Fibroblast of pulmonary artery (primary cell): ENCODE results near the gene MKNK2.

Experiments
- DNase-seq: peaks from one replicate; pipeline ENCODE4 v3.0.0-alpha.2; 2010; ENCODE audit warnings: low read depth
- H3K4me3 ChIP-seq: replicated peaks from 2 replicates; pipeline ENCODE4 v1.5.1; 2011; ENCODE audit warnings: low read depth, mild to moderate bottlenecking, control low read depth, low read length, moderate library complexity
- TF ChIP-seq, protein P1 (sequence below): IDR thresholded peaks from 2 replicates; pipeline ENCODE4 v1.5.1; 2011; ENCODE audit warnings: mild to moderate bottlenecking, control low read depth, low read length, inconsistent platforms; ENCODE audit errors: missing control alignments

The MKNK2 gene

DNA sequence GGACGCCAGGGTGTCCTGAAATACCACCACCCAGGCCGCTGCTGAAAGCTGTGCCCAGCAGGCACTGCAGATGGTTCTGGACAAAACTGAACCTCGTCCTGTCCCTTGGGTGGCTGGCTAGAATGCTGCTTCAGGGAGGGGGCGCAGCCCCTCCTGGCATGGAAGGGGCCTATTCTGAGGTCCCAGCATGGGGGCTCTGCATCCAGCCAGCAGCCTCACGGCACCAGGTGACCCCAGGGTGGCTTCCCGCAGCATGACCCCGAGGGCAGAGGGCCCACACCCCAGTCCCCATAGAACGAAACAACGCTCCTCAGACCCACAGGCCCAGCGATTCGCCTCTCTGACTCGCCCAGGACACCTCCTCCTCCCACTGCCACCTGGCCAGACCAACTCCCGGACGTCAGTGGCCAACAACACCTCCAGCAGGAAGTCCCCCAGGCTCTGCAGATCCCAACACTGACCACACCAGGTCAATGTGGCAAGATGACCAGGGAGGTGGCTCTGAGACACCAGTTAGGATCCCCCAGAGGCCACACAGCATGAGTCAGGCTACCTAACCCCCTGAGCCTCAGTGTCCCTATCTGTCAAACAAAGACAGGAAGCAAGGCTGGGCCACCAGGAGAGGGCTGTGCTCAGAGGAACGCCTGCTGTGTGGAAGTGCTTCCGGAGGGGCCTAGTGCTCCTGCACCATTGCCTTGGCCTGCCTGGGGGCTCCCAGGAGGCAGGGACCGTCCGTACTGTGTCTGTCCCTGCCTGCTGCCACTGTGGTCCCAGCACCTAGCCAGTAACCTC lies 6.1 kb downstream of the MKNK2 start:
- no peak overlapping the region for H3K4me3 ChIP-seq
- TF ChIP-seq, protein P1, sequence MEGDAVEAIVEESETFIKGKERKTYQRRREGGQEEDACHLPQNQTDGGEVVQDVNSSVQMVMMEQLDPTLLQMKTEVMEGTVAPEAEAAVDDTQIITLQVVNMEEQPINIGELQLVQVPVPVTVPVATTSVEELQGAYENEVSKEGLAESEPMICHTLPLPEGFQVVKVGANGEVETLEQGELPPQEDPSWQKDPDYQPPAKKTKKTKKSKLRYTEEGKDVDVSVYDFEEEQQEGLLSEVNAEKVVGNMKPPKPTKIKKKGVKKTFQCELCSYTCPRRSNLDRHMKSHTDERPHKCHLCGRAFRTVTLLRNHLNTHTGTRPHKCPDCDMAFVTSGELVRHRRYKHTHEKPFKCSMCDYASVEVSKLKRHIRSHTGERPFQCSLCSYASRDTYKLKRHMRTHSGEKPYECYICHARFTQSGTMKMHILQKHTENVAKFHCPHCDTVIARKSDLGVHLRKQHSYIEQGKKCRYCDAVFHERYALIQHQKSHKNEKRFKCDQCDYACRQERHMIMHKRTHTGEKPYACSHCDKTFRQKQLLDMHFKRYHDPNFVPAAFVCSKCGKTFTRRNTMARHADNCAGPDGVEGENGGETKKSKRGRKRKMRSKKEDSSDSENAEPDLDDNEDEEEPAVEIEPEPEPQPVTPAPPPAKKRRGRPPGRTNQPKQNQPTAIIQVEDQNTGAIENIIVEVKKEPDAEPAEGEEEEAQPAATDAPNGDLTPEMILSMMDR: no peak
- DNase-seq: no peak

DNA sequence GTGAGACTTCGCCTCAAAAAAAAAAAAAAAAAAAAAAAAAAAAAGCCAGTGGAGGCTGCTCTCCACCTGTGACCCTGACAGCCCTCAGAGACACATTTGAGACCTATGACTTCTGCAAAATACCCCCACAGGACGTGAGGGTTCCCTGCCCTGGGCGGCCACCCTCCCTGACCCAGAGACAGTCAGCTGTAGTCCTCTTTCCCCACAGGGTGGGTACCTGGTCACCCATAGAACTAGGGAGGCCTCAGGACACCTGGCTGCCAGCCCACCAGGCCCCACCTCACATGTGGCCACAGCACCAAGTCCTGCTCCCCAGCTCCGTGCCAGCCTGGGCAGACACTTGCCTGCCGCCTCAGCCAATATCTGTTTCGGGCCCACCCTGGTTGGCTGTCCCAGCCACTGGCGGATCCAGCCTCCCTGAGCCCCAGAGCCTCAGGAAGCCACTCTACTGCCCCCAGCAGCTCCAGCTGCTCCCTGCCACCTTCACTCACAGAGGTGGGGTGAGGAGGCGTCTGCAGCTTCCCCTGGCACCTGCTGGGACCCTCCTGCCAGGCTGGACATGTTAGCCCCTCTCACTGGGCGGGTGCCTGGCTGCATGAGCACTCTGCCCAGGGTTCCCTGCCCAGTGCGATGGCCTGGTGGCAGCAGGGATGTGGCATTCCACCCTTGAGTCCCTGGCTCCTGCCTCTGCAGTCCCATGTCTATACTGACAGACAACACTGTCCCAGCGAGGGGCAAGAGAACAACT lies 6.9 kb downstream of the MKNK2 start:
- DNase-seq: no peak
- TF ChIP-seq, protein P1: no peak
- H3K4me3 ChIP-seq: no peak overlapping the region

DNA sequence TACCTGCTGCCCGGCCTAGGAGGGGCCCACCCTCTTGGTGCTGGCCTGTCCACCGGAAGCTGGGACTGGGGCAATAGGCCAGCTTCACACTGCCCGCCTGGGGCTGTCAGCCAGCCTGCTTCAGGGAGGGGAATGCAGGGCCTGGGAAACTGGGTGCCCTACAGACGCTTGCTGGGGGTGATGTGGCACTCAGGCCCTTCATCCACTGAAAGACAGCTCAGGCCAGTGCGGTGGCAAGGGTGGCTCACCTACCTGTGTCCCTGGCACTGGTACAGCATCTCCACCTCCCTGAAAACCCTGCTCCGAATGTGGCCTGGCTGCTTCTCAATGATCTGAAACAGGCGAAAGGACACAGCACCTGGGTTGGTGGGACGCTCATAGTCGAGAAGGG lies 7.8 kb downstream of the MKNK2 start:
- no peak overlapping the region for H3K4me3 ChIP-seq
- DNase-seq: no peak
- TF ChIP-seq, protein P1: no peak

DNA sequence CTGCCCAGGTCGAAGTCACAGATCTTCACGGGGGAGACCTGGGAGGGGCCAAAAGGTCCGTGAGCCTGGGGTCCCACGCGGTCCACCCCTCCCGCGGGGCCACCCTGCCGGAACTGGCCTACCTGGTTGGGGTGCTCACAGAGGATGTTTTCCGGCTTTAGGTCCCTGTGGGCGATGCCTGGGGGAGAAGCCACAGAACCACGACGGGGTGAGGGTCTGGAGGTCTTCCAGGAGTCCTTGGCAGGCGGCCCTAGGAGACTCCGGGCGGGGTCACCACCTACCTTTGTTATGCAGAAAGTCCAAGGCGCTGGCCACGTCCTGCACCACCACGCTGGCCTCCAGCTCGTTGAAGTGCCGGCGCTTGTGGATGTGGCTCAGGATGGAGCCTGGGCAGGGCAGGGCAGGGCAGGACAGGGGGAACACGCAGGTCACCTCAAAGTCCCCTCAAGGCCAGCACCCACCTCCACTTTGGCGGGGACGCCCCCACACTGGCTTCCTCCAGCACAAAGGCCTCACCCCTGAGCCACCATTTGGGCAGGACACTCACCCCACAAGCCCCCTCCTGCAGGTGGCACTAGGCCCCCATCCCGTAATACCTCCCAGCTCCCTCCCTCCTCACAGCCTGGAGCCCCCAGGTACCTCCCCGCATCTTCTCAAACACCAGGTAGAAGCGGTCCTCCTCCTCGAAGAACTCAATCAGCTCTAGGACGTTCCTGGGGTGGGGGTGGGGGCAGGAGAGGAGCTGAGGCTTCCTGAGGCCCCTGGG lies 8.4 kb downstream of the MKNK2 start:
- no peak overlapping the region for H3K4me3 ChIP-seq
- no peak for DNase-seq

DNA sequence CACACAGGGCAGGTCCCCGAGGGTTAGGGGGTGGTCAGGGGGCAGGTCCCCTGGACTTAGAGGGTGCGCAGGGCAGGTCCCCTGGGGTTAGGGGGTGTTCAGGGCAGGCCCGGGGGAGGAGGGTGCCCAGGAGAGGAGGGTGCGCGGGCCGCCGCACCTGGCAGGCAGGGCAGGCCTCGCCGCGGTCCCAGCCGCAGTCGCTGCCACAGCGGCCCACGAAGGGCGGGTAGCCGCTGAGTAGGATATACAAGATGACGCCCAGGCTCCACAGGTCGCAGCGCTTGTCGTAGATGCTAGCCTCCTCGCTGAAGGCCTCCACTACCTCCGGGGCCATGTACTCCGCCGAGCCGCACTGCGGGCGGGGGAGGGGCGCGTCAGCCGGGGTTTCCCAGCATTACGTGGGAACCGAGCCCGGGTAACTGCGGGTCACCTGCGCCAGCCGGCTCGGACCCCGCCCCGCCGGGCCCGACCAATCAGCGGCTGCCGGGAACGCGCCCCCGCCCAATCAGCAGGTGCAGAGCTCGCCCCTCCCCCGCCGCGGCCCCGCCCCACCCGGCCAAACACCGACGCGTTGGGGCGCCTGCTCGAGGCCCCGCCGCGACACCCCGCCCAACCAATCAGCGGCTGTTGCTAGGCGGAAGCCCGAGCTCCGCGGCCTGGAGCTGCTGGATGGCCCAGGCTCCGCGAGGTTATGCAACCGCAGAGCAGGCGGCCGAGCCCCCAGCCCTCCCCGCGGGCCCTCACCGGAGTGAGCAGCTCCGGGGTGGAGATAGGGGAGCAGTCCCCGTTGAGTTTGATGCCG lies 9.2 kb downstream of the MKNK2 start:
- peak; percentile 86 for DNase-seq
- no peak overlapping the region for H3K4me3 ChIP-seq
- TF ChIP-seq, protein P1: no peak

More for the DNA sequence above, 8.4 kb downstream of the MKNK2 start:
- TF ChIP-seq, protein P1: no peak

DNA sequence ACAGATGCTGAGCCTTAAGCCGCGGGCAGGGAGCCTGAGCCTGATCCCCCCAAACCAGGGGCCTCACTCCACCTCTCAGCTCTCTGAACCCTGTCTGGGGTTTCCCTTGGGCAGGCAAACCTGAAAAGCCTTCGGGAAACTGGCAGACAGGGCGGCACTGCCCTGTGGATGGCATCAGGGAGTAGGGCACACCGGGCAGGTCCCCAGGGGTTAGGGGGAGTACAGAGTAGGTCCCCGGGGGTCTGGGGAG lies 9.7 kb downstream of the MKNK2 start:
- TF ChIP-seq, protein P1: no peak
- DNase-seq: no peak
- H3K4me3 ChIP-seq: no peak overlapping the region
